ENCODE data around the gene ACOT11. TPM values are rescaled to one million over a fixed set of nuclear protein-coding genes. Genes with fewer than 3 reads are reported as not detected.
"Not testable (repeated sequence)": the region's sequence is repeated elsewhere in the genome, so short reads cannot be mapped to it uniquely, and the experiment has no call there.

Gene ACOT11
- total and polyA plus RNA-seq, 7 donors = 8.9 to 40.9 (median 22.1) TPM

DNA sequence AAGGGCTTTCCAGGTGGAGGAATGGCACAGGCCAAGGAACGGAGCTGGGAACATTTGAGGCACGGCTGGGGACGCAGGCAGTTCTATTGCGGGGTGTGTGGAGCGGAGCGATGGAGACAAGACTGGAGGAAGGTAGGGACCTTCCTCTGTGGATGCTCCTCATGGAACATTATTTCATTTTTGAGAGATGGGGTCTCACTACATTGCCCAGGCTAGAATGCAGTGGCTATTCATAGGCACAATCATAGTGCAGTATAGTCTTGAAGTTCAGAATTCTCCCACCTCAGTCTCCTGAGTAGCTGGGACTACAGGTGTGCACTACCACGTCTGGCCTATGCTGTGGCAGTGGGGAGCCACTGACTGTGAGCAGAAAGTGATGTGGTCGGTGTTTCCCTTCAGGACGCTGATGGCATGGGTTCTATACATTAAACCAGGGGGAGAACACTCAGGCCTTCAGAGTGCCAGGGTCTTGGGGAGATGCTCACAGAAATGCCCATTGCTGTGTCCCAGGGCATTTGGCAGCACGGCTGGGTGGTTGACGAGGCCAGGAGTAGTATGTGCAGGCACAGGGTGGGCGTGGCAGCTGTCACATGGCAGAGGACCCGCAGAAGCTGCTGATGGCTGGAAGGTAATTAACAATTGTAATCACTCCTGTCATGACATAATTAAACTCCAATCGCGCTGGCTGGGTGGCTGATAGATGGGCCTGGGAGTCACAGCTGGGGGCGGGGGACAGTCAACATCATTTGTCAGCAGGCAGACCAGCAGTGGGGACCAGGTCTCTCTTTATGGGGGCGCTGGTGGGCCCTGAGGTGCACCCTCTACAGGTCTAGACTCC, 40.8 kb upstream of the ACOT11 start:
- intact Hi-C loops (cut with DNase I) = no loop called here
- TF ChIP-seq POLR2AphosphoS5 (IDR thresholded peaks at IDR 0.05) (no peak), POLR2A (IDR thresholded peaks at IDR 0.05) (no peak), EP300 (IDR thresholded peaks at IDR 0.05) (no peak)
- TF ChIP-seq, protein P1, sequence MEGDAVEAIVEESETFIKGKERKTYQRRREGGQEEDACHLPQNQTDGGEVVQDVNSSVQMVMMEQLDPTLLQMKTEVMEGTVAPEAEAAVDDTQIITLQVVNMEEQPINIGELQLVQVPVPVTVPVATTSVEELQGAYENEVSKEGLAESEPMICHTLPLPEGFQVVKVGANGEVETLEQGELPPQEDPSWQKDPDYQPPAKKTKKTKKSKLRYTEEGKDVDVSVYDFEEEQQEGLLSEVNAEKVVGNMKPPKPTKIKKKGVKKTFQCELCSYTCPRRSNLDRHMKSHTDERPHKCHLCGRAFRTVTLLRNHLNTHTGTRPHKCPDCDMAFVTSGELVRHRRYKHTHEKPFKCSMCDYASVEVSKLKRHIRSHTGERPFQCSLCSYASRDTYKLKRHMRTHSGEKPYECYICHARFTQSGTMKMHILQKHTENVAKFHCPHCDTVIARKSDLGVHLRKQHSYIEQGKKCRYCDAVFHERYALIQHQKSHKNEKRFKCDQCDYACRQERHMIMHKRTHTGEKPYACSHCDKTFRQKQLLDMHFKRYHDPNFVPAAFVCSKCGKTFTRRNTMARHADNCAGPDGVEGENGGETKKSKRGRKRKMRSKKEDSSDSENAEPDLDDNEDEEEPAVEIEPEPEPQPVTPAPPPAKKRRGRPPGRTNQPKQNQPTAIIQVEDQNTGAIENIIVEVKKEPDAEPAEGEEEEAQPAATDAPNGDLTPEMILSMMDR (IDR thresholded peaks at IDR 0.05) = no peak
- no peak overlapping the region for H3K27ac ChIP-seq
- no peaks in the 10 kb centered on the region for H3K4me1 ChIP-seq
- 63 to 79% methylated on average over 17 of the region's 17 CpGs for WGBS, 2 donors
- no peak overlapping the region for H3K4me3 ChIP-seq
- no peaks in the 10 kb centered on the region for H3K36me3 ChIP-seq
- DNase-seq = no peak
- H3K27me3 ChIP-seq = no peaks in the 10 kb centered on the region
- H3K9me3 ChIP-seq = no peaks in the 10 kb centered on the region

GRCh38 chr1:54510715-54511270, 37.2 kb upstream of the ACOT11 start:
- H3K36me3 ChIP-seq = no peaks in the 10 kb centered on the region
- no peaks in the 10 kb centered on the region for H3K4me1 ChIP-seq
- H3K9me3 ChIP-seq = no peaks in the 10 kb centered on the region
- no peaks in the 10 kb centered on the region for H3K27me3 ChIP-seq
- intact Hi-C loops (cut with DNase I) = no loop called here
- DNase-seq = no peak
- H3K4me3 ChIP-seq = no peak overlapping the region
- no peak overlapping the region for H3K27ac ChIP-seq
- 60 to 83% methylated on average over 3 of the region's 3 CpGs for WGBS, 2 donors
- TF ChIP-seq POLR2A (IDR thresholded peaks at IDR 0.05) = no peak
- TF ChIP-seq POLR2AphosphoS5 (IDR thresholded peaks at IDR 0.05) = no peak
- TF ChIP-seq EP300 (IDR thresholded peaks at IDR 0.05) = no peak
- TF ChIP-seq, protein P1 (IDR thresholded peaks at IDR 0.05) = no peak

DNA sequence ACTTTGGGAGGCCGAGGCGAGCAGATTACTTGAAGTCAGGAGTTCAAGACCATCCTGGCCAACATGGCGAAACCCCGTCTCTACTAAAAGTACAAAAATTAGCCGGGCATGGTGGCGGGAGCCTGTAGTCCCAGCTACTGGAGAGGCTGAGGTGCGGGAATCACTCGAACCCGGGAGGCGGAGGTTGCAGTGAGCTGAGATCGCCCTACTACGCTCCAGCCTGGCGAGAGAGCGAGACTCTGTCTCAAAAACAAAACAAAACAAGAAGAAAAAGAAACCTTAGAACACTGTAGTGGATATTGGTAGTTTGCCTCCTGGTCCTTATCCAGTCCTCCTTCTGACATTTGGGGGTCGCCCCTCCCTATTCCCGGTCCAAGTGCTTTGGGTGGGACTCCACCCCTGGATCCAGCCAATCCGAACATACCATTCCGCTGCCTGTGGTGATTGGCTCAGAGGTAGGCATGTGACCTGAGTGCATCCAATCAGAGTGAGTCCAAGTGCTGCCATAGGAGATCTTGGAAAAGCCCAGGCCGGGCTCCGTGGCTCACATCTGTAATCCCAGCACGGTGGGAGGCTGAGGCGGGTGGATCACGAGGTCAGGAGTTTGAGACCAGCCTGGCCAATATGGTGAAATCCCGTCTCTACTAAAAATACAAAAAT, 34.0 kb upstream of the ACOT11 start:
- H3K9me3 ChIP-seq; intact Hi-C loops (cut with DNase I); H3K36me3 ChIP-seq; H3K27me3 ChIP-seq; H3K4me3 ChIP-seq; DNase-seq; H3K27ac ChIP-seq; H3K4me1 ChIP-seq: not testable (repeated sequence)
- WGBS, 2 donors = 94% methylated on average over 24 of the region's 24 CpGs

DNA sequence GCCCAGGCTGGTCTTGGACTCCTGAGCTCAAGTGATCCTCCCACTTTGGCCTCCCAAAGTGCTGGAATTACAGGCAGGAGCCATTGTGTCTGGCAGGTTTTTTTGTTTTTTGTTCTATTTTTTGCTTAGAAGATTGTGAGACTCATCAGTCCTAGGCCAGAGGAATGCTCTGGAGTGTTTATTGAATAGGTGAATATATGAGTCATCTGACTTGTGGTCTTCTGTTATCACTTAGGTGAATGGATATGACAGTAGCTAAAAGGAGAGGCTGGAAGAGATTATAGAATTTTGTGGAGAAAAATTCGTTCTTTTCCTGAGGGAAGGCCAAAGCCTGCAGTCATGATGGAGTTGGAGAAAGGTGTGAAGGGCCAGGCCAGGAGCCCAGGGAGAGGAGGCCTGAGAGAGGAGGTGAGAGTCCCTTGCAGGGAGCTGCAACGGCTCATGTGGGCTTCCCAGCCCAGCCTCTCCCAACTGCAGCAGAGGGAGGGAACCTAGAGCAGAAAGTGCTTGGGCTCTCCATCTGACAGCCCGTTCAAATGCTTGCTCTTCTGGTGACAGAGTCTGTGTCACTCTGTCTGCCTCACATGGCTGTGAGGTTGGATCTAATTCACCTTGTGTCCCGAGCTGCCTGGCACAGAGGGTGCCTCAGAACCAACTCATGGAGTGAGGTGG, 31.6 kb upstream of the ACOT11 start:
- intact Hi-C loops (cut with DNase I) = no loop called here
- Histone ChIP-seq H3K27me3 (no peaks in the 10 kb centered on the region), H3K36me3 (no peaks in the 10 kb centered on the region), H3K4me1 (no peaks in the 10 kb centered on the region), H3K4me3 (no peak overlapping the region), H3K9me3 (no peaks in the 10 kb centered on the region), H3K27ac (no peak overlapping the region)
- no peak for DNase-seq
- TF ChIP-seq EP300 (IDR thresholded peaks at IDR 0.05) (no peak), POLR2A (IDR thresholded peaks at IDR 0.05) (no peak), POLR2AphosphoS5 (IDR thresholded peaks at IDR 0.05) (no peak)
- TF ChIP-seq, protein P1 (IDR thresholded peaks at IDR 0.05) = no peak
- 76 to 79% methylated on average over 4 of the region's 4 CpGs for WGBS, 2 donors

- intact Hi-C loops (cut with DNase I) = no loop called here
These were observed 30.5 kb upstream of the ACOT11 start for GRCh38 chr1:54517496-54517895.

More at GRCh38 chr1:54517496-54517895, 30.5 kb upstream of the ACOT11 start:
- H3K9me3 ChIP-seq = no peaks in the 10 kb centered on the region
- WGBS, 2 donors = 89 to 90% methylated on average over 9 of the region's 9 CpGs
- H3K27me3 ChIP-seq = no peaks in the 10 kb centered on the region
- TF ChIP-seq POLR2A (IDR thresholded peaks at IDR 0.05) = no peak
- TF ChIP-seq POLR2AphosphoS5 (IDR thresholded peaks at IDR 0.05) = no peak
- TF ChIP-seq, protein P1 (IDR thresholded peaks at IDR 0.05) = no peak
- no peak for TF ChIP-seq EP300 (IDR thresholded peaks at IDR 0.05)
- no peak overlapping the region for H3K27ac ChIP-seq
- H3K4me1 ChIP-seq = no peaks in the 10 kb centered on the region
- no peak for DNase-seq
- H3K4me3 ChIP-seq = no peak overlapping the region
- H3K36me3 ChIP-seq = no peaks in the 10 kb centered on the region

Data from sigmoid colon (tissue), 7 donors.